ENCODE measurements around the gene NRSN1.

Gene NRSN1

GRCh38 chr6:24195836-24196597, 70.0 kb downstream of the NRSN1 start:
- no peak for TF ChIP-seq CTCF (IDR thresholded peaks at IDR 0.05; ENCODE audit: low read depth, low read length)
- no peak overlapping the region for H3K4me3 ChIP-seq (ENCODE audit: low read depth, low read length)
